Neural progenitor cell (in vitro differentiated cells): ENCODE results near the gene ST7. TPM values are rescaled to one million over a fixed set of nuclear protein-coding genes. Genes with fewer than 3 reads are reported as not detected.

Experiments
- DNase-seq: peaks from one replicate; pipeline ENCODE4 v3.0.0-alpha.2; 2016; ENCODE audit warnings: low spot score
- H2AFZ ChIP-seq: fragments of 200-600 bp; sonication (generic); replicated peaks from 2 replicates; pipeline ENCODE4 v1.6.1; 2016; ENCODE audit warnings: antibody characterized with exemption
- H3F3A ChIP-seq: fragments of 200-600 bp; sonication (generic); 2 replicates; pipeline ENCODE4 v1.6.1; 2016; ENCODE audit warnings: antibody characterized with exemption, low read depth
- H3K27ac ChIP-seq: fragments of 200-600 bp; sonication (generic); 2 replicates; pipeline ENCODE4 v1.5.1; 2016; ENCODE audit warnings: mild to moderate bottlenecking
- H3K27me3 ChIP-seq: fragments of 200-600 bp; sonication (generic); 2 replicates; pipeline ENCODE4 v1.6.1; 2016; ENCODE audit warnings: mild to moderate bottlenecking, moderate library complexity
- H3K36me3 ChIP-seq: fragments of 200-600 bp; sonication (generic); 2 replicates; pipeline ENCODE4 v1.5.1; 2016
- H3K4me1 ChIP-seq: fragments of 200-600 bp; sonication (generic); 2 replicates; pipeline ENCODE4 v1.6.1; 2016; ENCODE audit warnings: mixed run types
- H3K4me2 ChIP-seq: fragments of 200-600 bp; sonication (generic); 2 replicates; pipeline ENCODE4 v1.6.1; 2016
- H3K4me3 ChIP-seq: fragments of 200-600 bp; sonication (generic); 2 replicates; pipeline ENCODE4 v1.5.1; 2016
- H3K79me2 ChIP-seq: fragments of 200-600 bp; sonication (generic); 2 replicates; pipeline ENCODE4 v1.6.1; 2016; ENCODE audit warnings: low read depth
- H3K9ac ChIP-seq: fragments of 200-600 bp; sonication (generic); 2 replicates; pipeline ENCODE4 v1.6.1; 2016
- H3K9me3 ChIP-seq: fragments of 200-600 bp; sonication (generic); 2 replicates; pipeline ENCODE4 v1.5.1; 2016; ENCODE audit warnings: low read depth
- H4K20me1 ChIP-seq: fragments of 200-600 bp; sonication (generic); 2 replicates; pipeline ENCODE4 v1.6.1; 2016; ENCODE audit warnings: low read depth
- H3K27ac Mint-ChIP-seq: 3 replicates; pipeline ENCODE4 v1.8.0; 2021; ENCODE audit warnings: mixed read lengths
- H3K27me3 Mint-ChIP-seq: 2 replicates; pipeline ENCODE4 v1.8.0; 2022; ENCODE audit warnings: low read depth, mild to moderate bottlenecking, inconsistent platforms, moderate library complexity, mixed read lengths; ENCODE audit not compliant: insufficient read depth
- H3K36me3 Mint-ChIP-seq: 3 replicates; pipeline ENCODE4 v1.8.0; 2021; ENCODE audit warnings: mixed read lengths
- H3K4me1 Mint-ChIP-seq: 3 replicates; pipeline ENCODE4 v1.8.0; 2021; ENCODE audit warnings: mixed read lengths
- H3K4me3 Mint-ChIP-seq: 3 replicates; pipeline ENCODE4 v1.8.0; 2021; ENCODE audit warnings: mild to moderate bottlenecking, moderate library complexity, mixed read lengths
- H3K9me3 Mint-ChIP-seq: 3 replicates; pipeline ENCODE4 v1.8.0; 2020; ENCODE audit warnings: mixed read lengths
- CTCF ChIP-seq: fragments of 200-600 bp; sonication (generic); IDR thresholded peaks from 2 replicates; pipeline ENCODE4 v1.5.1; 2017; ENCODE audit warnings: antibody characterized with exemption, mild to moderate bottlenecking
- EZH2 ChIP-seq: fragments of 200-600 bp; sonication (generic); IDR thresholded peaks from 2 replicates; pipeline ENCODE4 v1.6.1; 2017; ENCODE audit warnings: antibody characterized with exemption, mild to moderate bottlenecking, moderate library complexity
- EZH2phosphoT487 ChIP-seq: fragments of 200-600 bp; sonication (generic); IDR thresholded peaks from 2 replicates; pipeline ENCODE4 v1.6.1; 2017; ENCODE audit warnings: antibody characterized with exemption
- total RNA-seq: library from RNA; depleted of rRNA; stranded (reverse); fragments of >200 nt; gene quantifications from 2 replicates; pipeline ENCODE4 v1.2.3, GENCODE V29; 2015; ENCODE audit warnings: low replicate concordance

Gene ST7
- total RNA-seq, 1 donor from 2014 or later = 5.8 TPM

DNA sequence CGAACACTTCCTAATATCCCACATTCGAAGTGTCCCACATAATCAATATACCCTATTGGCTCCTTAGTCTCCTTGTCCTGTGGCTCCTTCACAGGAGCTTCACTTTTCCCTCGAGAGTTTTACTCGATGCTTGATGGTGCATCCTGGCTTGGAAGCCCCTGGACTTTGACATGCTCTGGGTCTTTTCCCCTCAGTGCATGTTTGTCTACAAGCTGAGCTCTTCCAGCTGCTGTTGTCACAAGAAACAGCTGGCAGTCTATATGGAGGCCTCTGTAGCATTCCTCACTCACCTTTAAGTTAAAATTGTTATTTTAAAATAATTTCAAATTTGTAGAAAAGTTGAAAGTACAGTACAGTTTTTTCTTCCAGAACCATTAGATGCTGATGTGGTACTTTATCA is 27.1 kb downstream of the ST7 start:
- no peak overlapping the region for H3K4me3 Mint-ChIP-seq
- peaks cover 2% of the 10 kb centered on the region for H3K27me3 Mint-ChIP-seq
- Histone ChIP-seq H3K4me2 (no peak overlapping the region), H3K9ac (no peak overlapping the region), H3K4me1 (peaks cover 3% of the 10 kb centered on the region), H3K9me3 (no peaks in the 10 kb centered on the region), H4K20me1 (no peaks in the 10 kb centered on the region), H3K36me3 (no peaks in the 10 kb centered on the region), H3F3A (no peaks in the 10 kb centered on the region), H2AFZ (no peak overlapping the region), H3K27me3 (no peaks in the 10 kb centered on the region), H3K79me2 (no peaks in the 10 kb centered on the region), H3K27ac (no peak overlapping the region), H3K4me3 (no peak overlapping the region)
- peaks cover 5% of the 10 kb centered on the region for H3K4me1 Mint-ChIP-seq
- TF ChIP-seq EZH2 (no peak), CTCF (no peak), EZH2phosphoT487 (no peak)
- DNase-seq = no peak
- no peak overlapping the region for H3K27ac Mint-ChIP-seq
- no peaks in the 10 kb centered on the region for H3K36me3 Mint-ChIP-seq
- H3K9me3 Mint-ChIP-seq = no peaks in the 10 kb centered on the region

- Mint-ChIP-seq H3K27me3 (peaks cover 2% of the 10 kb centered on the region), H3K9me3 (no peaks in the 10 kb centered on the region), H3K4me1 (peaks cover 5% of the 10 kb centered on the region), H3K27ac (no peak overlapping the region), H3K36me3 (no peaks in the 10 kb centered on the region), H3K4me3 (no peak overlapping the region)
- Histone ChIP-seq H2AFZ (no peak overlapping the region), H3K27ac (no peak overlapping the region), H3K4me3 (no peak overlapping the region), H3K36me3 (no peaks in the 10 kb centered on the region), H3K9ac (no peak overlapping the region), H3F3A (no peaks in the 10 kb centered on the region), H3K4me1 (peaks cover 3% of the 10 kb centered on the region), H3K9me3 (no peaks in the 10 kb centered on the region), H3K79me2 (no peaks in the 10 kb centered on the region), H4K20me1 (no peaks in the 10 kb centered on the region), H3K4me2 (no peak overlapping the region), H3K27me3 (no peaks in the 10 kb centered on the region)
- TF ChIP-seq CTCF (no peak), EZH2phosphoT487 (no peak), EZH2 (no peak)
- no peak for DNase-seq
Measured at GRCh38 chr7:116981939-116982338, 28.6 kb downstream of the ST7 start.

DNA sequence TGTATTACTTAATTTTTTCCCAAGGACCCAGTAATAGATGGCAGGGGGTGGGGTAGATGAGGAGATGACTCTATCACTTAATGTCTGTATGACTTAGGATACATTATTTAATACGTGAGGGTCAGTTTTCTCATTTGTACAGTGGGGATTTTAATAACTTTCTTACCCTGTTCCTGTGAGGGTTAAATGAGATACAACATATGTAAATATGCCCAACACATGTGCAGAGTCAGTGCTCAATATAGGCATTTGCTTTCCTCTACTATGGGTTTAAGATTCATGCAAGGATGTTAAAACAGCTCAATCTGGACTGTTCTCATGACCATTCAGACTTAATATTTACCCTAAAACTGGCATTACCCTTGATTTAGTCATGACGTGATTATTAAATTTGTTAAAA is 31.2 kb downstream of the ST7 start:
- no peaks in the 10 kb centered on the region for H3K9me3 Mint-ChIP-seq
- no peak overlapping the region for H3K27ac ChIP-seq
- H3K27me3 ChIP-seq = no peaks in the 10 kb centered on the region
- H3K27me3 Mint-ChIP-seq = no peaks in the 10 kb centered on the region
- DNase-seq = no peak
- no peak overlapping the region for H3K4me3 ChIP-seq
- no peaks in the 10 kb centered on the region for H3K79me2 ChIP-seq
- no peak overlapping the region for H3K27ac Mint-ChIP-seq
- H2AFZ ChIP-seq = no peak overlapping the region
- H3K4me1 Mint-ChIP-seq = peaks cover 1% of the 10 kb centered on the region
- H3K4me3 Mint-ChIP-seq = no peak overlapping the region
- no peaks in the 10 kb centered on the region for H4K20me1 ChIP-seq
- no peaks in the 10 kb centered on the region for H3K36me3 Mint-ChIP-seq
- no peaks in the 10 kb centered on the region for H3K36me3 ChIP-seq
- H3K4me2 ChIP-seq = no peak overlapping the region
- TF ChIP-seq CTCF = no peak
- no peak for TF ChIP-seq EZH2phosphoT487
- no peak for TF ChIP-seq EZH2
- no peaks in the 10 kb centered on the region for H3K4me1 ChIP-seq
- no peak overlapping the region for H3K9ac ChIP-seq
- no peaks in the 10 kb centered on the region for H3F3A ChIP-seq
- no peaks in the 10 kb centered on the region for H3K9me3 ChIP-seq
